ENCODE results near the gene MYCBP2. TPM values are rescaled to one million over a fixed set of nuclear protein-coding genes. Genes with fewer than 3 reads are reported as not detected.

MYCBP2 gene
- total RNA-seq, 4 donors from 2014 or later = 42.4 to 262 (median 71.0) TPM

DNA sequence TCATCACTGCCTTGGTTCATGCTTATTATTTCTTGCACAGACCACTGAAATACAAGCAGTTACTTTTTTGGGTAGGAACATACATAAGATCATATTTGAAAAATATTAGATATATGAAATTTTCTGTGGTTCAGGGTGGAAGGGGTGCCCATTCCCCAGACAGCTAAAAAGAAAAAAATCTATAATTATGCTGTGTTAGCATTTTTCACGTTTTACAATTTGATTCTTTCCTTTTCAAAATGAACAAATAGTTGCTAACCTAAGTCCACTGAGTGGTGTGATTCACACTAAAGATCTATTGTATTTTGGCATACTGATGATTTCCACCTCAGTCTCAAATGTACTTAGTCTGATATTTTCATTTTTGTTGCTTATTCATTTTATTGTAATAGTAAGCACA is 233.2 kb downstream of the MYCBP2 start:
- Histone ChIP-seq H3K27ac (no peak overlapping the region), H3K4me1 (no peaks in the 10 kb centered on the region), H3K27me3 (no peaks in the 10 kb centered on the region), H3K36me3 (peaks cover 0 to 48% (median 0%) of the 10 kb centered on the region in 3 donors), H3K4me3 (no peak overlapping the region), H3K9me3 (no peaks in the 10 kb centered on the region)
- no peak for DNase-seq
- TF ChIP-seq, protein P1, sequence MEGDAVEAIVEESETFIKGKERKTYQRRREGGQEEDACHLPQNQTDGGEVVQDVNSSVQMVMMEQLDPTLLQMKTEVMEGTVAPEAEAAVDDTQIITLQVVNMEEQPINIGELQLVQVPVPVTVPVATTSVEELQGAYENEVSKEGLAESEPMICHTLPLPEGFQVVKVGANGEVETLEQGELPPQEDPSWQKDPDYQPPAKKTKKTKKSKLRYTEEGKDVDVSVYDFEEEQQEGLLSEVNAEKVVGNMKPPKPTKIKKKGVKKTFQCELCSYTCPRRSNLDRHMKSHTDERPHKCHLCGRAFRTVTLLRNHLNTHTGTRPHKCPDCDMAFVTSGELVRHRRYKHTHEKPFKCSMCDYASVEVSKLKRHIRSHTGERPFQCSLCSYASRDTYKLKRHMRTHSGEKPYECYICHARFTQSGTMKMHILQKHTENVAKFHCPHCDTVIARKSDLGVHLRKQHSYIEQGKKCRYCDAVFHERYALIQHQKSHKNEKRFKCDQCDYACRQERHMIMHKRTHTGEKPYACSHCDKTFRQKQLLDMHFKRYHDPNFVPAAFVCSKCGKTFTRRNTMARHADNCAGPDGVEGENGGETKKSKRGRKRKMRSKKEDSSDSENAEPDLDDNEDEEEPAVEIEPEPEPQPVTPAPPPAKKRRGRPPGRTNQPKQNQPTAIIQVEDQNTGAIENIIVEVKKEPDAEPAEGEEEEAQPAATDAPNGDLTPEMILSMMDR (IDR thresholded peaks at IDR 0.05) = no peak
- TF ChIP-seq POLR2A (IDR thresholded peaks at IDR 0.05) = no peak

DNA sequence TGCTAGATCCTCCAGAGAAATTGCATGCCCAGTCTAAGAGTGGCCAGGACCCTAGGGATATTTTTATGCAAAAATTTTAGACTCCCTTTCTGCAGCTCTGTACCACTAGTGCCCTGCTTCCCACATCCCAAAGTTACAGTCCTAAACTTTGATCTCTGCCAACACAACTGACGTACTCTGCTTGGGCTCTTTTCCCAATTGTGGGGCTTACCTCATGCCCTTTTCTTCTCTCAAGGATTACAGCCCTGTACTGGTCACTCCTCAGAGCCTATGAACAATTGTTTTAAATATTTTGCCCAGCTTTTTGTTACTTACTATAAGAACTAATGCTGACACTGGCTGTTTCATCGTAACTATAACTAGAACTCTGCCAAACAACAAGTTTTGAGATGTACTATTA is 242.1 kb downstream of the MYCBP2 start:
- Histone ChIP-seq H3K9me3 (no peaks in the 10 kb centered on the region), H3K4me1 (no peaks in the 10 kb centered on the region), H3K27me3 (no peaks in the 10 kb centered on the region), H3K36me3 (peaks cover 0 to 48% (median 0%) of the 10 kb centered on the region in 3 donors), H3K27ac (no peak overlapping the region), H3K4me3 (no peak overlapping the region)
- TF ChIP-seq, protein P1 (IDR thresholded peaks at IDR 0.05) = no peak
- TF ChIP-seq POLR2A (IDR thresholded peaks at IDR 0.05) = no peak
- DNase-seq = no peak

DNA sequence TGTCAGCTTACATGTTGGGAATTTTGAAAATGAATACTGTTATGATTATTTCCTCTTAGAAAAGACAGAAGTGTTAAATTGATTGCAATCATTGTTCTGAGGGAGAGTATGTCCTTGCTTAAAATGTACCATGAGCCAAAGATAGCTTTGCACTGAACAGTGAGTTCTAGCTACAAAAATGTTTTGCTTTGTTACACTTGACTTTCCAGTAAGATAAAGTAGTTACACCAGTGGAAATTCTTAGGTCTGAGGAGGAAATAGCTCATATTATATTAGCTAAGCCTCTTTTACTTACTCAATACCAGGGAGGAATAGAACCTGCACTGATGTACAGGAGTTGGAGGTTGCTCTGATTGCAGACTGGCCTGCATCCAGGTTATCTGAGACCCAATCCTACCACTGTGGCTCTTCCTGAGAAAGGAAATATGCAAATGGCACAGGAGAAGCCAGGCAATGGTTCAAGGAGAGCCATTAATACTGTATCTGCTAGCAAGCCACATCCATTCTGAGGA is 246.9 kb downstream of the MYCBP2 start:
- no peak for DNase-seq
- Histone ChIP-seq H3K4me1 (no peaks in the 10 kb centered on the region), H3K4me3 (no peak overlapping the region), H3K9me3 (no peaks in the 10 kb centered on the region), H3K27ac (no peak overlapping the region), H3K36me3 (peaks cover 0 to 79% (median 0%) of the 10 kb centered on the region in 3 donors), H3K27me3 (no peaks in the 10 kb centered on the region)
- TF ChIP-seq, protein P1 (IDR thresholded peaks at IDR 0.05) = no peak
- TF ChIP-seq POLR2A (IDR thresholded peaks at IDR 0.05) = no peak

DNA sequence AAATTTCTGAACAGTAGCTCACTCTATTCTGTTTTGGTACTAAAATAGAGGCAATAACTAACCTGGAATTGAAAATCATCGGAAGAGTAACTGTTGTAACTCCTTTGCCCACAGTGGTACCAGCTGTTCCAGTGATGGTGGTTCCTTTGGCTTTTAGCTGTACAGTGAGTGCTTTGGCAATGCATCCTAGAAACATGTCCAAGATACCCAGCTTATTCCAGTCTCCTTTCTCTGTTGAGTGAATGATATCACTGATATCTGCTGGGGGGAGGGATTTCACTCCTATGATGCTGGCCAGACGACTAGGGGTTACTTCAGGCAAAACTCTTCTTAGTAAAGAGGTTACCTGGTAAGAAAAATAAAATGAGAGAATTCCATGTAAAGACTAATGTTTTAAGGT is 259.4 kb downstream of the MYCBP2 start:
- Histone ChIP-seq H3K27me3 (no peaks in the 10 kb centered on the region), H3K27ac (no peak overlapping the region), H3K9me3 (no peaks in the 10 kb centered on the region), H3K4me1 (no peaks in the 10 kb centered on the region), H3K36me3 (peaks cover 0 to 50% (median 0%) of the 10 kb centered on the region in 3 donors), H3K4me3 (no peak overlapping the region)
- TF ChIP-seq POLR2A (IDR thresholded peaks at IDR 0.05) = no peak
- DNase-seq = no peak

DNA sequence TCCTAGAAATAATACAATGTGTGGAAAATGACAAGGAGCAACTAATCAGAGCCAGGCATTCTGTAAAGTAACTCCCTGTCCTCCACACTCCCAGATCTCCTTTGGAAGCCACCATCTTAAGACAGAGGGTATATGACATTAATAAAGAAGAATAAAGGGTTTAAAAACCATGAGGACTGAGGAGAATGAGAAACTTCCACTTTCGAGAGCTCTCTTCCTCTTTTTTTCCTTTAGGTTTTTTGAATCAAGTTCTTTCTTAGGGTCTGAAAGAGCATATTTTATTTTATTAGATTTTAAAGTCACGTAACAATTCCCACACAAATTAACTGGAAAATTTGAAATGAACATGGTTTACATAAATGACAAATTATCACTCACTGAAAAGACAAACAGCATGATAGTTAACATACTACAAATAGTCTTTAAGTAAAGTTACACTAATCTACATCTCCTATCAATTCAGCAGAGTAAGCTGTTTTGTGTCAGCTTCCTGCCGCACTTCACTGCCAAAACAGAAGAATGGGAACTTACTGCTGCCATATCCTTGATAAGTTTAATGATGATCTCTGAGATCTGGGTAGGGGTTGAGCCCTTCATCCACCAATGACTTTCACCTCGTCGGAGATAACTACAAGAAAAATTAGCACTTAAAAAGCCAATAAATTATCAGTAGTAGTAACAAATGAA is 261.3 kb downstream of the MYCBP2 start:
- Histone ChIP-seq H3K9me3 (no peaks in the 10 kb centered on the region), H3K4me1 (no peaks in the 10 kb centered on the region), H3K4me3 (no peak overlapping the region), H3K36me3 (peaks cover 0 to 70% (median 0%) of the 10 kb centered on the region in 3 donors), H3K27me3 (no peaks in the 10 kb centered on the region), H3K27ac (no peak overlapping the region)
- DNase-seq = no peak
- TF ChIP-seq, protein P1 (IDR thresholded peaks at IDR 0.05) = no peak
- TF ChIP-seq POLR2A (IDR thresholded peaks at IDR 0.05) = no peak

DNA sequence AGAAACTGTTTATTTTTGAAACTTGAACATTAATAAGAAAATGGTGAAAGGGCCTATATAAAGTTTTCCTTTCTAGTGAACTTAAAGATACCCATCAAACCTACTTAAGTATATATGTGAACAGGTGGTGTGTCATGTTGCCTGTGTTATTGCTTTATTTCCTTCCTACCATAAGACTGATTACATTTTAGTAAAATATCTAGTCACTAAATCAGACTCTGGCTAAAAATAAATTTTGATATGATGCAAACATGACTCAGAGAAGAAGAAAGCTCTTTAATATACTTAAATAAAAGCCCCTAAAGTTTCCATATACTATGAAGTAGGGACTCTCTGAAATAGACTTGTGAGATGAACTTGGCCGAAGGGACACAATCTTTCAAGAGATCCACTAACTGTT is 264.8 kb downstream of the MYCBP2 start:
- H3K36me3 ChIP-seq = peaks cover 0 to 71% (median 0%) of the 10 kb centered on the region in 3 donors
- TF ChIP-seq, protein P1 (IDR thresholded peaks at IDR 0.05) = no peak
- TF ChIP-seq POLR2A (IDR thresholded peaks at IDR 0.05) = no peak
- no peaks in the 10 kb centered on the region for H3K9me3 ChIP-seq

More for the DNA sequence above, 264.8 kb downstream of the MYCBP2 start:
- Histone ChIP-seq H3K4me3 (no peak overlapping the region), H3K27me3 (no peaks in the 10 kb centered on the region), H3K4me1 (no peaks in the 10 kb centered on the region), H3K27ac (no peak overlapping the region)
- DNase-seq = no peak
